Astrocyte (in vitro differentiated cells and primary cell): ENCODE measurements around the gene PLPPR2. TPM values are rescaled to one million over a fixed set of nuclear protein-coding genes. Genes with fewer than 3 reads are reported as not detected.

ENCODE experiments used
- DNase-seq: peaks from one replicate; pipeline ENCODE4 v3.0.0-alpha.2; 2010; ENCODE audit warnings: low read depth
- FAIRE-seq: peaks from 2 replicates; lab custom pipeline; 2011; peaks lifted over from hg19 to GRCh38; lab: Jason Lieb, UNC
- H2AFZ ChIP-seq: 2 replicates; pipeline ENCODE4 v1.6.0; 2012; ENCODE audit warnings: low read depth, low read length, inconsistent platforms
- H3K27ac ChIP-seq: 2 replicates; pipeline ENCODE4 v1.5.1; 2011; ENCODE audit warnings: low read depth, low read length, inconsistent platforms
- H3K27me3 ChIP-seq: 2 replicates; pipeline ENCODE4 v1.6.0; 2011; ENCODE audit warnings: low read length, inconsistent platforms; ENCODE audit not compliant: insufficient read depth
- H3K36me3 ChIP-seq: 2 replicates; pipeline ENCODE4 v1.5.1; 2011; ENCODE audit warnings: low read length, inconsistent platforms; ENCODE audit not compliant: insufficient read depth
- H3K4me1 ChIP-seq: 2 replicates; pipeline ENCODE4 v1.5.1; 2011; ENCODE audit warnings: low read length, inconsistent platforms; ENCODE audit not compliant: insufficient read depth
- H3K4me2 ChIP-seq: 2 replicates; pipeline ENCODE4 v1.6.0; 2012; ENCODE audit warnings: low read length, inconsistent platforms
- H3K4me3 ChIP-seq: 2 replicates; pipeline ENCODE4 v1.5.1; 2011; ENCODE audit warnings: low read depth, mild to moderate bottlenecking, low read length, inconsistent platforms; ENCODE audit not compliant: insufficient read depth
- H3K79me2 ChIP-seq: 2 replicates; pipeline ENCODE4 v1.6.0; 2012; ENCODE audit warnings: mild to moderate bottlenecking, low read length, inconsistent platforms; ENCODE audit not compliant: insufficient read depth
- H3K9ac ChIP-seq: 2 replicates; pipeline ENCODE4 v1.6.0; 2012; ENCODE audit warnings: mild to moderate bottlenecking, low read length, inconsistent platforms
- H3K9me3 ChIP-seq: 2 replicates; pipeline ENCODE4 v1.5.1; 2012; ENCODE audit warnings: low read depth, mild to moderate bottlenecking, low read length, inconsistent platforms; ENCODE audit not compliant: insufficient read depth
- H4K20me1 ChIP-seq: 2 replicates; pipeline ENCODE4 v1.6.0; 2012; ENCODE audit warnings: low read length, inconsistent platforms; ENCODE audit not compliant: insufficient read depth
- H3K27ac Mint-ChIP-seq: one replicate; pipeline ENCODE4 v1.8.0; 2021; ENCODE audit warnings: mild to moderate bottlenecking, mixed read lengths; ENCODE audit not compliant: unreplicated experiment
- H3K27me3 Mint-ChIP-seq: one replicate; pipeline ENCODE4 v1.8.0; 2021; ENCODE audit warnings: low read depth, mixed read lengths; ENCODE audit not compliant: unreplicated experiment
- H3K36me3 Mint-ChIP-seq: one replicate; pipeline ENCODE4 v1.8.0; 2021; ENCODE audit warnings: low read depth, mixed read lengths; ENCODE audit not compliant: unreplicated experiment
- H3K4me1 Mint-ChIP-seq: one replicate; pipeline ENCODE4 v1.8.0; 2021; ENCODE audit warnings: low read depth, mixed read lengths; ENCODE audit not compliant: unreplicated experiment
- H3K4me3 Mint-ChIP-seq: one replicate; pipeline ENCODE4 v1.8.0; 2021; ENCODE audit warnings: mild to moderate bottlenecking, moderate library complexity, mixed read lengths; ENCODE audit not compliant: unreplicated experiment
- H3K9me3 Mint-ChIP-seq: one replicate; pipeline ENCODE4 v1.8.0; 2021; ENCODE audit warnings: mild to moderate bottlenecking, mixed read lengths; ENCODE audit not compliant: unreplicated experiment
- CTCF ChIP-seq: IDR thresholded peaks from 2 replicates; pipeline ENCODE4 v1.5.1; 2011; ENCODE audit warnings: low read depth, mild to moderate bottlenecking, inconsistent platforms, low read length, moderate library complexity; ENCODE audit not compliant: insufficient read depth
- EZH2 ChIP-seq: IDR thresholded peaks from 2 replicates; pipeline ENCODE4 v1.6.1; 2012; ENCODE audit warnings: mild to moderate bottlenecking, low read length, inconsistent platforms; ENCODE audit not compliant: insufficient read depth
- total RNA-seq: library from RNA; stranded (reverse); gene quantifications from 2 replicates; pipeline ENCODE4 v1.2.1, GENCODE V29; 2021

The PLPPR2 gene
- total RNA-seq, 1 donor from 2014 or later = 37.8 TPM

DNA sequence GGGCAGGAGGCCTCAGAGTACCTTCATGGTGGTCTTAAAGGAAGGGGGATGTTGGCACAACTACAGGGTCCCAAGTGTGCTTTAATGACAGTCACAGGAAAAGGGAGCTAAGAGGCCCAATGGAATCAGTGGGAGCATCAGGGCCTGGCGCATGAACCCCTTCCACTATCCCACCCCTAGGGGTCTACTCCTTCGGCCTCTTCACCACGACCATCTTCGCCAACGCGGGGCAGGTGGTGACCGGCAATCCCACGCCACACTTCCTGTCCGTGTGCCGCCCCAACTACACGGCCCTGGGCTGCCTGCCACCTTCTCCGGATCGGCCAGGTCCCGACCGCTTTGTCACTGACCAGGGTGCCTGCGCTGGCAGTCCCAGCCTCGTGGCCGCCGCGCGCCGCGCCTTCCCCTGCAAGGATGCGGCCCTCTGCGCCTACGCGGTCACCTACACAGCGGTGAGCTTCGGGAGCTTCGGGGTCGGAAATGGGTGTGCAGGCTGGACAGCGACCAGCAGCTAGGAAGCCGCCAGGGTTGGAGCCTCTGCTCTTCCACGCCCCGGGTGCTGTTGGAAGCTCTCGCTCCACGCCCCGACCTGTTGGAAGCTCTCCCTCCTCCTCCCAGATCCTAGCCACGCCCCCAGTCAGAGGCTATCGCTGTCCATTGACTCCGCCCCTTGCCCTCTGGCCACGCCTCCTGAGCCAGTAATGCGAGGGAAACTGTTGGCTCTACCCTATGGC, 6.0 kb downstream of the PLPPR2 start:
- no peaks in the 10 kb centered on the region for H3K9me3 ChIP-seq
- FAIRE-seq (no peak), DNase-seq (no peak)
- peaks cover 1% of the 10 kb centered on the region for H3K4me1 ChIP-seq
- Mint-ChIP-seq H3K27ac (no peak overlapping the region), H3K27me3 (peaks cover 6% of the 10 kb centered on the region), H3K9me3 (no peaks in the 10 kb centered on the region), H3K36me3 (peaks cover 25% of the 10 kb centered on the region), H3K4me1 (no peaks in the 10 kb centered on the region), H3K4me3 (no peak overlapping the region)
- H2AFZ ChIP-seq = no peak overlapping the region
- H3K79me2 ChIP-seq = peaks cover under 1% of the 10 kb centered on the region
- TF ChIP-seq CTCF (no peak), EZH2 (no peak)
- H3K9ac ChIP-seq = no peak overlapping the region
- no peak overlapping the region for H3K4me3 ChIP-seq
- peaks cover 37% of the 10 kb centered on the region for H4K20me1 ChIP-seq
- H3K27ac ChIP-seq = no peak overlapping the region
- no peak overlapping the region for H3K4me2 ChIP-seq
- no peaks in the 10 kb centered on the region for H3K36me3 ChIP-seq
- H3K27me3 ChIP-seq = no peaks in the 10 kb centered on the region

DNA sequence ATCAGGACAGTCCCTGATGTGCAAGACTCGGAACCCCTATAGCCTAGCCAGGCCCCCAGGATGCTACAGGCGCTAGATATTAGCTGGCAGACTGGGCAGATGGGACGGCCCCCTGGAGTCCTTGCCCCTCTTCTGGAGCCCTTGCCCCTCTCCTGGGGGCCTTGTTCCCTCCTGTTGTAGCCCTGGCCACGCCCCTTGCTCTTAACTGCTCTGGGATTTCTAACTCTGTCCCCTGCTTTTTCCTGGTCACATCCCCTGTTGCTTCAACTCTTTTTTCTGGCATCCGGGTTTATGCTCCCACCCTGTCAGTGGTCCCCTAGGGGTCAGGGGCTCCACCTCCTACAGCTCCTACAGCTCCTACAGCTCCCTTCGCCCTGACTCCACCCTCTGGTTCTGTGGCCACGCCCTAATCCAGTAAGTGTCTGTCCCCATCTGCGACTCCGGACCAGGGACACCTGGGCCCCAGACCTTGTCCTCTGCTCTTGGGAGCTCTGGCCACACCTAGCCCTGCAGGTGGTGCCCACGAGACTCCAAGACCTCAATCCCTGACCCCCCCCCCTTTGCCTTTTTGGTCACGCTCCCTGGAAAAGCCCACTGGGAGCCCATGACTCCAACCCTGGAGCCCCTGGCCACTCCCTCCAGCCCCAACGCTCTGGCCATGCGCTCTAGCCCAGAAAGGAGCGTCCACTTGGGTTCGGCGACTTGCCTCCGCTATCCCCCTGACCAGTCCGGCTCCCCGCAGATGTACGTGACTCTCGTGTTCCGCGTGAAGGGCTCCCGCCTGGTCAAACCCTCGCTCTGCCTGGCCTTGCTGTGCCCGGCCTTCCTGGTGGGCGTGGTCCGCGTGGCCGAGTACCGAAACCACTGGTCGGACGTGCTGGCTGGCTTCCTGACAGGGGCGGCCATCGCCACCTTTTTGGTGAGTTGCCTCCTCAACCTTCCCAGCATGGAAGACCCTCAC, 6.8 kb downstream of the PLPPR2 start:
- Histone ChIP-seq H3K79me2 (no peaks in the 10 kb centered on the region), H3K9me3 (no peaks in the 10 kb centered on the region), H2AFZ (no peak overlapping the region), H3K27ac (no peak overlapping the region), H3K9ac (no peak overlapping the region), H3K4me3 (no peak overlapping the region), H3K36me3 (no peaks in the 10 kb centered on the region), H3K4me1 (no peaks in the 10 kb centered on the region), H3K4me2 (no peak overlapping the region), H4K20me1 (peaks cover 29% of the 10 kb centered on the region), H3K27me3 (no peaks in the 10 kb centered on the region)
- H3K27me3 Mint-ChIP-seq = peaks cover 6% of the 10 kb centered on the region
- TF ChIP-seq EZH2 (no peak), CTCF (no peak)
- peaks cover 23% of the 10 kb centered on the region for H3K36me3 Mint-ChIP-seq
- DNase-seq (no peak), FAIRE-seq (no peak)
- H3K4me1 Mint-ChIP-seq = no peaks in the 10 kb centered on the region
- H3K9me3 Mint-ChIP-seq = no peaks in the 10 kb centered on the region
- H3K4me3 Mint-ChIP-seq = peak overlapping the region; percentile 34
- no peak overlapping the region for H3K27ac Mint-ChIP-seq
